Endothelial cell of umbilical vein (primary cell): ENCODE measurements around the gene CCDC39. TPM values are rescaled to one million over a fixed set of nuclear protein-coding genes. Genes with fewer than 3 reads are reported as not detected.

Experiments
- BruUV-seq: library from RNA; stranded (reverse); fragments of 400-500 nt; replicated peaks from 2 replicates; lab custom pipeline; 2021; lab: Mats Ljungman, UMichigan
- CTCF ChIA-PET: fragments of 300-600, 350-600 bp; sonication (Branson Sonifier 250); formaldehyde crosslinking; loops from one replicate; lab custom pipeline; 2021; ENCODE audit warnings: antibody characterized with exemption, inconsistent platforms; lab: Charles Lee
- POLR2A ChIA-PET: fragments of 300-600, 350-600 bp; sonication (Branson Sonifier 250); formaldehyde crosslinking; loops from one replicate; lab custom pipeline; 2021; ENCODE audit warnings: antibody characterized with exemption, inconsistent platforms; lab: Charles Lee
- DNase-seq: peaks from one replicate; pipeline ENCODE4 v3.0.0-alpha.2; 2011; ENCODE audit warnings: low read depth, low spot score
- FAIRE-seq: peaks from 2 replicates; lab custom pipeline; 2011; peaks lifted over from hg19 to GRCh38; lab: Jason Lieb, UNC
- H2AFZ ChIP-seq: 2 replicates; pipeline ENCODE4 v1.6.0; 2012; ENCODE audit warnings: low read depth, low read length, control low read depth, inconsistent platforms
- H3K27ac ChIP-seq: 2 replicates; pipeline ENCODE4 v1.5.1; 2011; ENCODE audit warnings: low read depth, mild to moderate bottlenecking, control low read depth, low read length, moderate library complexity; ENCODE audit not compliant: insufficient read depth
- H3K27me3 ChIP-seq, 2 experiments: 2 replicates each; pipeline versions ENCODE4 v1.6.0 to v1.6.1; 2011; ENCODE audit warnings: low read length in 2 of 2, mixed read lengths in 1 of 2; ENCODE audit not compliant: control insufficient read depth in 2 of 2, insufficient read depth in 2 of 2
- H3K36me3 ChIP-seq, 2 experiments: 2 replicates in 1 of 2; 3 replicates in 1 of 2; pipeline ENCODE4 v1.5.1; 2011; ENCODE audit warnings: low read length in 2 of 2, mild to moderate bottlenecking in 1 of 2, moderate library complexity in 1 of 2; ENCODE audit not compliant: control insufficient read depth in 2 of 2, insufficient read depth in 2 of 2; ENCODE audit errors: extremely low read depth in 1 of 2
- H3K4me1 ChIP-seq: 3 replicates; pipeline ENCODE4 v1.5.1; 2011; ENCODE audit warnings: mild to moderate bottlenecking, low read length; ENCODE audit not compliant: control insufficient read depth, insufficient read depth; ENCODE audit errors: extremely low read depth
- H3K4me2 ChIP-seq: 2 replicates; pipeline ENCODE4 v1.6.1; 2011; ENCODE audit warnings: low read length, control low read depth, mixed read lengths; ENCODE audit not compliant: insufficient read depth
- H3K4me3 ChIP-seq, 3 experiments: fragments of 200-600 bp in 1 of 3; sonication (generic), shearing (Covaris generic) in 1 of 3; replicated peaks in 1 of 3; 2 replicates each; pipeline ENCODE4 v1.5.1; 2011 to 2016; ENCODE audit warnings: control low read depth in 3 of 3, low read length in 3 of 3, mild to moderate bottlenecking in 2 of 3, inconsistent platforms in 1 of 3, low read depth in 1 of 3, moderate library complexity in 1 of 3; ENCODE audit not compliant: insufficient read depth in 1 of 3
- H3K79me2 ChIP-seq: 2 replicates; pipeline ENCODE4 v1.6.0; 2012; ENCODE audit warnings: low read length, inconsistent platforms; ENCODE audit not compliant: control insufficient read depth, insufficient read depth
- H3K9ac ChIP-seq: replicated peaks from 2 replicates; pipeline ENCODE3; 2011; ENCODE audit warnings: low read length, control low read depth; ENCODE audit not compliant: insufficient read depth; ENCODE audit errors: extremely low read depth
- H3K9me1 ChIP-seq: replicated peaks from 3 replicates; pipeline ENCODE4 v1.6.0; 2011; ENCODE audit warnings: mild to moderate bottlenecking, low read length; ENCODE audit not compliant: control insufficient read depth, insufficient read depth; ENCODE audit errors: extremely low read depth
- H3K9me3 ChIP-seq: replicated peaks from 2 replicates; pipeline ENCODE4 v1.5.1; 2012; ENCODE audit warnings: low read length, inconsistent platforms; ENCODE audit not compliant: control insufficient read depth, insufficient read depth
- H4K20me1 ChIP-seq: replicated peaks from 2 replicates; pipeline ENCODE3; 2011; ENCODE audit warnings: mild to moderate bottlenecking, low read length; ENCODE audit not compliant: control insufficient read depth, insufficient read depth; ENCODE audit errors: extremely low read depth
- EZH2 ChIP-seq: IDR thresholded peaks from 2 replicates; pipeline ENCODE4 v1.6.1; 2012; ENCODE audit warnings: borderline replicate concordance, low read depth, mild to moderate bottlenecking, moderate library complexity, low read length, inconsistent platforms; ENCODE audit not compliant: severe bottlenecking
- FOS ChIP-seq: IDR thresholded peaks from 2 replicates; pipeline ENCODE4 v1.6.1; 2011; ENCODE audit warnings: mild to moderate bottlenecking, low read length, moderate library complexity, borderline replicate concordance; ENCODE audit not compliant: insufficient read depth
- GATA2 ChIP-seq: IDR thresholded peaks from 2 replicates; pipeline ENCODE4 v1.7.0; 2011; ENCODE audit warnings: low read depth, mild to moderate bottlenecking, moderate library complexity, mixed read lengths, low read length; ENCODE audit not compliant: insufficient read length, insufficient read depth
- JUN ChIP-seq: IDR thresholded peaks from 2 replicates; pipeline ENCODE4 v1.6.1; 2011; ENCODE audit warnings: borderline replicate concordance, low read depth; ENCODE audit not compliant: insufficient read length, insufficient read depth
- MYC ChIP-seq: IDR thresholded peaks from one replicate; pipeline ENCODE4 v1.6.1; 2011; ENCODE audit warnings: mild to moderate bottlenecking, low read depth, low read length
- POLR2A ChIP-seq: IDR thresholded peaks from 2 replicates; pipeline ENCODE4 v1.6.1; 2012; ENCODE audit warnings: low read depth, mild to moderate bottlenecking, control low read depth, low read length
- POLR2AphosphoS5 ChIP-seq: IDR thresholded peaks from 2 replicates; pipeline ENCODE4 v1.6.1; 2012; ENCODE audit warnings: low read depth, mild to moderate bottlenecking, control low read depth, low read length, moderate library complexity; ENCODE audit not compliant: insufficient read depth
- dilution Hi-C: fragments of 300-500 bp; cut with MboI; formaldehyde crosslinking; loops from one replicate; pipeline ENCODE4 v1.15.0; 2019; ENCODE audit warnings: low sequenced_read_pairs; ENCODE audit not compliant: extremely low pct_ligation_motif_present
- intact Hi-C: fragments of 100-400 bp; cut with micrococcal nuclease; formaldehyde crosslinking; loops from one replicate; pipeline ENCODE4 v1.10.0; 2022
- polyA plus RNA-seq, 4 experiments: library from polyadenylated mRNA; depleted of rRNA in 3 of 4; stranded (reverse) in 3 of 4; unstranded in 1 of 4; fragments of >200 nt; gene quantifications; 2 replicates each; pipeline versions ENCODE4 v1.2.1 to v1.2.3, GENCODE V29; 2011 to 2012; ENCODE audit warnings: missing spikeins in 1 of 4
- small RNA-seq: library from RNA; depleted of rRNA; stranded (forward); fragments of <200 nt; gene quantifications from one replicate; pipeline ENCODE3, GENCODE V24; 2012; ENCODE audit warnings: low replicate concordance, low read depth; ENCODE audit not compliant: insufficient read depth, insufficient read length
- total RNA-seq: library from RNA; stranded (reverse); gene quantifications from 2 replicates; pipeline ENCODE4 v1.2.3, GENCODE V29; 2021
- TF ChIP-seq, protein P1 (sequence below): IDR thresholded peaks from 2 replicates; pipeline ENCODE4 v1.6.1; 2011; ENCODE audit not compliant: insufficient read depth, insufficient read length
- TF ChIP-seq, protein P2 (sequence below), 2 donors: IDR thresholded peaks; 1 replicate in 1 of 2; 2 replicates in 1 of 2; pipeline ENCODE4 v1.5.1; 2011; ENCODE audit warnings: low read length in 2 of 2, mild to moderate bottlenecking in 2 of 2, moderate library complexity in 2 of 2, control low read depth in 1 of 2, inconsistent platforms in 1 of 2, low read depth in 1 of 2; ENCODE audit not compliant: insufficient read depth in 1 of 2; ENCODE audit errors: extremely low read depth in 1 of 2

The CCDC39 gene
- total and polyA plus RNA-seq, 2 donors (not counting 3 experiments of a cell fraction or from before 2014, with no cell fraction given) = not detected

DNA sequence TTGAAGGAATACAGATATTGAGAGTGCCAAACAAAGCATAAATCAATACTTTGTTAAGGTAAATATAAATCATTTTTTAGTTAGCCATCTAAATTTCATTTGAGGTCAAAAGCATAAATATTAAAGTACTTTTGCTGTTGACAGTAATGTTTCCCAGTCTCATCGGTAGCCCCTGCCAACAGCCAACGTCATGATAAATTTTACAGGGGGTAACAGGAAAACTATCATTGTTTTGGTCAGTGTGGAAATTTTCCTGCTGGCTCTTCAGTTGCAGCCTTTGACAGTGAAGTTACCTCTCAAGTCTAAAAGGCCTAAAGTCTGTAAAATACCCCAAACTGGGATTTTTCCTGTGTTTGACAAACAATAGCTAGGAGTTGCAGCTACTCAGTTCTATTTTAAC lies 114.6 kb downstream of the CCDC39 start:
- intact Hi-C loops = loop anchor here (10.0 kb wide), 1 partner anchor 320 kb away; no protein-coding TSS in a partner anchor
- Histone ChIP-seq H3K36me3 (no peaks in the 10 kb centered on the region), H3K27ac (no peak overlapping the region), H3K4me2 (no peak overlapping the region), H2AFZ (no peak overlapping the region), H3K27me3 (no peaks in the 10 kb centered on the region), H3K4me3 (no peak overlapping the region), H3K4me1 (no peaks in the 10 kb centered on the region), H3K9me1 (no peaks in the 10 kb centered on the region), H3K9ac (no peak overlapping the region), H4K20me1 (no peaks in the 10 kb centered on the region), H3K79me2 (no peaks in the 10 kb centered on the region), H3K9me3 (no peaks in the 10 kb centered on the region)
- ChIA-PET POLR2A (no interaction called here), CTCF (no interaction called here)
- DNase-seq (no peak), FAIRE-seq (no peak)
- dilution Hi-C loops = no loop called here
- TF ChIP-seq MYC = no peak
- TF ChIP-seq JUN = no peak
- no peak for TF ChIP-seq EZH2
- TF ChIP-seq GATA2 = no peak
- TF ChIP-seq FOS = no peak
- TF ChIP-seq, protein P1, sequence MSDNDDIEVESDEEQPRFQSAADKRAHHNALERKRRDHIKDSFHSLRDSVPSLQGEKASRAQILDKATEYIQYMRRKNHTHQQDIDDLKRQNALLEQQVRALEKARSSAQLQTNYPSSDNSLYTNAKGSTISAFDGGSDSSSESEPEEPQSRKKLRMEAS = no peak
- no peak for TF ChIP-seq POLR2AphosphoS5
- no peak for TF ChIP-seq POLR2A
- TF ChIP-seq, protein P2, sequence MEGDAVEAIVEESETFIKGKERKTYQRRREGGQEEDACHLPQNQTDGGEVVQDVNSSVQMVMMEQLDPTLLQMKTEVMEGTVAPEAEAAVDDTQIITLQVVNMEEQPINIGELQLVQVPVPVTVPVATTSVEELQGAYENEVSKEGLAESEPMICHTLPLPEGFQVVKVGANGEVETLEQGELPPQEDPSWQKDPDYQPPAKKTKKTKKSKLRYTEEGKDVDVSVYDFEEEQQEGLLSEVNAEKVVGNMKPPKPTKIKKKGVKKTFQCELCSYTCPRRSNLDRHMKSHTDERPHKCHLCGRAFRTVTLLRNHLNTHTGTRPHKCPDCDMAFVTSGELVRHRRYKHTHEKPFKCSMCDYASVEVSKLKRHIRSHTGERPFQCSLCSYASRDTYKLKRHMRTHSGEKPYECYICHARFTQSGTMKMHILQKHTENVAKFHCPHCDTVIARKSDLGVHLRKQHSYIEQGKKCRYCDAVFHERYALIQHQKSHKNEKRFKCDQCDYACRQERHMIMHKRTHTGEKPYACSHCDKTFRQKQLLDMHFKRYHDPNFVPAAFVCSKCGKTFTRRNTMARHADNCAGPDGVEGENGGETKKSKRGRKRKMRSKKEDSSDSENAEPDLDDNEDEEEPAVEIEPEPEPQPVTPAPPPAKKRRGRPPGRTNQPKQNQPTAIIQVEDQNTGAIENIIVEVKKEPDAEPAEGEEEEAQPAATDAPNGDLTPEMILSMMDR (IDR thresholded peaks at IDR 0.05; ENCODE audit: extremely low read depth in 1 of 2, insufficient read depth in 1 of 2, low read depth in 1 of 2, low read length in 2 of 2) = no peak
- no TSS peak for BruUV-seq

Small RNA genes lying within 50 kb of the gene (small RNA-seq; reads per million reads assigned to genes)
- gene AC068298.1 = not detected
- gene RNU6-486P = not detected

Other genes starting within 250 kb of the CCDC39 start
- 33.6 and 34.8 TPM in 2 replicates for gene TTC14, start 77.3 kb downstream of the CCDC39 start, total RNA-seq
- gene TTC14, start 77.3 kb downstream of the CCDC39 start, polyA plus RNA-seq = 7.9 and 14.5 TPM in 2 replicates
- gene FXR1, start 233.2 kb upstream of the CCDC39 start, total RNA-seq = 183 and 186 TPM in 2 replicates
- gene FXR1, start 233.2 kb upstream of the CCDC39 start, polyA plus RNA-seq = 57.8 and 87.3 TPM in 2 replicates